ENCODE data around the gene AK4. TPM values are rescaled to one million over a fixed set of nuclear protein-coding genes. Genes with fewer than 3 reads are reported as not detected.
"Not testable (repeated sequence)": the region's sequence is repeated elsewhere in the genome, so short reads cannot be mapped to it uniquely, and the experiment has no call there.

Gene AK4
- total RNA-seq (2014; rRNA removed; shearing (Covaris generic)) (49.1 and 65.4 TPM in 2 replicates), polyA plus RNA-seq (2016; fragmentation: Nextera tagmentation; extraction: Ambion mirVana) (108 and 110 TPM in 2 replicates)

DNA sequence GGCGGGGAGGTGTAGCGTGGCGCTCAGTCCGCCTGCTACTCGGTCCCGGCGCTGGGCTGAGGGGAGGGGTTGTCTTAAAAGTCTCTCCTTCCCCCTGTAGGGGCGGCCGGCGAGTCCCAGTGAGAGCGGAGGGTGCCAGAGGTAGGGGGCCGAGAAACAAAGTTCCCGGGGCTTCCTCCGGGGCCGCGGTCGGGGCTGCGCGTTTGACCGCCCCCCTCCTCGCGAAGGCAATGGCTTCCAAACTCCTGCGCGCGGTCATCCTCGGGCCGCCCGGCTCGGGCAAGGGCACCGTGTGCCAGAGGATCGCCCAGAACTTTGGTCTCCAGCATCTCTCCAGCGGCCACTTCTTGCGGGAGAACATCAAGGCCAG, at the start of gene AK4:
Gene AK4, plus strand, starts transcription at position 26 of the 370 bp plus-strand sequence. Its CDS starts 205 bp downstream, at position 231.
- in situ Hi-C loops (cut with MboI); H3K36me3 ChIP-seq (ENCODE audit: low read depth): not testable (repeated sequence)
- H3K4me2 ChIP-seq (ENCODE audit: unreplicated experiment), result peak within 1 kb of the TSS; percentile 86

DNA sequence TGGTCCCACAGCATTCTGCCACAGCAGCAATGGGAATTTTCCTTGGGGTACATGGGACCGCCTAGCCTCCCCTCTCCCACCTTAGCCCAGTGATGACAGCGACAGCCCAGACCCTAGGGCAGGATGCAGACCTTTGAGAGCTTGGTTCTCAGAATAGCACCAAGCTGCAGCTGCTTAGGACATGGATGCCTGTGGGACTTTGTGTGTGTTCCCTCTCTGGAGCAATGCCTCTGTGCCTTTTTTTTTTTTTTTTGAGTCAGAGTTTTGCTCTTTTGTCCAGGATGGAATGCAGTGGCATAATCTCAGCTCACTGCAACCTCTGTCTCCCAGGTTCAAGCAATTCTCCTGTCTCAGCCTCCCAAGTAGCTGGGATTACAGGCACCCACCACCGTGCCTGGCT, 44.2 kb upstream of the AK4 start:
- no peak overlapping the region for H2AFZ ChIP-seq
- DNase-seq, result no peak
- H3K27ac ChIP-seq, result no peak overlapping the region
- H3F3A ChIP-seq (ENCODE audit: insufficient read depth), result no peaks in the 10 kb centered on the region
- 73 to 78% methylated on average over 3 of the region's 3 CpGs for WGBS, 2 experiments (ENCODE audit: low coverage in 1 of 2, low lambda C conversion rate in 2 of 2, missing lambda C conversion rate in 2 of 2)
- no peaks in the 10 kb centered on the region; the same call in none of the 2 replicates for H3K27me3 ChIP-seq (replicated peaks; ENCODE audit: insufficient read depth)
- no peak overlapping the region for H3K9ac ChIP-seq
- H3K79me2 ChIP-seq (ENCODE audit: insufficient read depth), result no peaks in the 10 kb centered on the region
- no peaks in the 10 kb centered on the region for H3K9me2 ChIP-seq (ENCODE audit: insufficient read depth)
- H3K36me3 ChIP-seq (ENCODE audit: low read depth), result no peaks in the 10 kb centered on the region
- H3K9me3 ChIP-seq (ENCODE audit: low read depth), result no peaks in the 10 kb centered on the region
- no peak overlapping the region for H3K4me3 ChIP-seq
- in situ Hi-C loops (cut with MboI), result no loop called here
- H3K4me1 ChIP-seq (ENCODE audit: insufficient read depth), result no peaks in the 10 kb centered on the region
- no peak overlapping the region for H3K4me2 ChIP-seq (ENCODE audit: unreplicated experiment)
- TF ChIP-seq EZH2 (IDR thresholded peaks at IDR 0.05; ENCODE audit: insufficient read depth, poor library complexity, severe bottlenecking) (no peak), EZH2phosphoT487 (IDR thresholded peaks at IDR 0.05; ENCODE audit: insufficient read depth, low read depth) (no peak)
- no peaks in the 10 kb centered on the region for H4K20me1 ChIP-seq (ENCODE audit: insufficient read depth)

More for the DNA sequence above, at the start of gene AK4:
- H3K9me3 ChIP-seq (ENCODE audit: low read depth); H3K4me1 ChIP-seq (ENCODE audit: insufficient read depth); H3K27me3 ChIP-seq (replicated peaks; ENCODE audit: insufficient read depth); H3F3A ChIP-seq (ENCODE audit: insufficient read depth); H3K9me2 ChIP-seq (ENCODE audit: insufficient read depth); DNase-seq: not testable (repeated sequence)
- peak within 1 kb of the TSS; percentile 23; the same call in 1 of the 2 replicates for H3K27ac ChIP-seq
- H4K20me1 ChIP-seq (ENCODE audit: insufficient read depth), result peaks cover 14% of the 10 kb centered on the region; the same call in 1 of the 2 replicates
- peak within 1 kb of the TSS; percentile 89 for H2AFZ ChIP-seq
- 0 to 2% methylated on average over 1 to 7 of the region's 33 CpGs for WGBS, 2 experiments (ENCODE audit: low coverage in 1 of 2, low lambda C conversion rate in 2 of 2, missing lambda C conversion rate in 2 of 2)
- H3K9ac ChIP-seq, result peak within 1 kb of the TSS; percentile 78
- H3K4me3 ChIP-seq, result peak within 1 kb of the TSS; percentile 82
- H3K79me2 ChIP-seq (ENCODE audit: insufficient read depth), result peaks cover 41% of the 10 kb centered on the region

DNA sequence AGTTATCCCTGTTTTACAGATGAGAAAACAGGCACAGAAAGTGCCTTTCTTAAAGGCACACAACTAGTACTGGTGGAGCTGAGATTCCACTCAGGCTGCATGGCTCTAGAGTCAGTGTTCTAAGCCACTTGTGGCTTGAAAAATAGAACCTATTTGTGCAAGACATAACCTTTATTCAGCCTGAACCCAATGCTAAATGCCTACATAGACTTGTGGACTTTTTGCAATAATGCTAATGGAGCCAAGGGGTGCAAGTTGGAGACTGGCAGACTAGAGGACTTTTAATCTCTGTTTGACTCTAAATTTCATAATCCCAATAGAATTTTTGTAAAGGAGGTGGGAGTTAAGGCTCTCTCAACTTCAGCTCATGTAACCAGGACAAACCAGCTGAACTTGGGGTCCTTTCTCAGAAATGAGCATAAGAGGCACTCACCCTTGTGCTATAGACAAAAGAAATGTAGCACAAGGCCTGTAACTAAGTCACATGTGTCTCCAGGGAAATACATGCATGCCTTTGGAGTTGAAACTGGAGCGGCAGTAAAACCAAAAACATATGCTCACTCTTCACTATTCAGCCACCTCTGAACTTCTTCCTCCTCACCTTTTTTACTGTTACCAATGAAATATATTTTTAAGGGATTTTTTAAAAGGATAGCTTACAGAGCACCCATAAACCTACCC, 43.0 kb upstream of the AK4 start:
- H4K20me1 ChIP-seq (ENCODE audit: insufficient read depth), result no peaks in the 10 kb centered on the region
- no peaks in the 10 kb centered on the region for H3K4me1 ChIP-seq (ENCODE audit: insufficient read depth)
- no peak overlapping the region for H2AFZ ChIP-seq
- H3K4me2 ChIP-seq (ENCODE audit: unreplicated experiment), result no peak overlapping the region
- H3K9me3 ChIP-seq (ENCODE audit: low read depth), result no peaks in the 10 kb centered on the region
- H3K79me2 ChIP-seq (ENCODE audit: insufficient read depth), result no peaks in the 10 kb centered on the region
- 24 to 30% methylated on average over 1 of the region's 1 CpG for WGBS, 2 experiments (ENCODE audit: low coverage in 1 of 2, low lambda C conversion rate in 2 of 2, missing lambda C conversion rate in 2 of 2)
- no peak overlapping the region for H3K4me3 ChIP-seq
- H3K9me2 ChIP-seq (ENCODE audit: insufficient read depth), result no peaks in the 10 kb centered on the region
- no peak overlapping the region for H3K9ac ChIP-seq
- no peaks in the 10 kb centered on the region for H3K36me3 ChIP-seq (ENCODE audit: low read depth)
- no peak overlapping the region for H3K27ac ChIP-seq
- TF ChIP-seq EZH2phosphoT487 (IDR thresholded peaks at IDR 0.05; ENCODE audit: insufficient read depth, low read depth) (no peak), EZH2 (IDR thresholded peaks at IDR 0.05; ENCODE audit: insufficient read depth, poor library complexity, severe bottlenecking) (no peak)
- H3F3A ChIP-seq (ENCODE audit: insufficient read depth), result no peaks in the 10 kb centered on the region
- no peaks in the 10 kb centered on the region; the same call in none of the 2 replicates for H3K27me3 ChIP-seq (replicated peaks; ENCODE audit: insufficient read depth)
- DNase-seq, result peak; percentile 39
- in situ Hi-C loops (cut with MboI), result no loop called here

DNA sequence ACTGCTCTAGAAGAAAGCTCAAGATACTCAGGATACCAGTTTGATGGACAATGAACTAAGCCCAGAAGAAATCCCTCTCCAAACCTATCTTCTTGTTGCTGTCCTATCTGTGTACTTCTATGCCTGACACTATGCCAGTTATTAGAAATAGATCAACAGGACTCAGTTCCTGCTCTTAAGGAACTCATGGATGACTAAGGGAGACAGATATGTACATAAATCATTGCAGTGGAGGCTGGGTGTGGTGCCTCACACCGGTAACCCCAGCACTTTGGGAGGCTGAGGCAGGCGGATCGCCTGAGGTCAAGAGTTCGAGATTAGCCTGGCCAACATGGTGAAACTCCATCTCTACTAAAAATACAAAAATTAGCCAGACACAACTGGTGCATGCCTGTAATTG, 42.4 kb upstream of the AK4 start:
- DNase-seq, result peak; percentile 22
- H3K27ac ChIP-seq, result no peak overlapping the region
- H2AFZ ChIP-seq, result no peak overlapping the region
- no peaks in the 10 kb centered on the region for H3K9me2 ChIP-seq (ENCODE audit: insufficient read depth)
- no peaks in the 10 kb centered on the region for H3K79me2 ChIP-seq (ENCODE audit: insufficient read depth)
- H3F3A ChIP-seq (ENCODE audit: insufficient read depth), result no peaks in the 10 kb centered on the region
- no peak overlapping the region for H3K9ac ChIP-seq
- 14 to 36% methylated on average over 4 of the region's 4 CpGs for WGBS, 2 experiments (ENCODE audit: low coverage in 1 of 2, low lambda C conversion rate in 2 of 2, missing lambda C conversion rate in 2 of 2)
- in situ Hi-C loops (cut with MboI), result no loop called here
- no peaks in the 10 kb centered on the region; the same call in none of the 2 replicates for H3K27me3 ChIP-seq (replicated peaks; ENCODE audit: insufficient read depth)
- no peaks in the 10 kb centered on the region for H3K9me3 ChIP-seq (ENCODE audit: low read depth)
- no peaks in the 10 kb centered on the region for H4K20me1 ChIP-seq (ENCODE audit: insufficient read depth)
- TF ChIP-seq EZH2phosphoT487 (IDR thresholded peaks at IDR 0.05; ENCODE audit: insufficient read depth, low read depth), result no peak
- TF ChIP-seq EZH2 (IDR thresholded peaks at IDR 0.05; ENCODE audit: insufficient read depth, poor library complexity, severe bottlenecking), result no peak
- H3K4me3 ChIP-seq, result no peak overlapping the region
- no peaks in the 10 kb centered on the region for H3K4me1 ChIP-seq (ENCODE audit: insufficient read depth)
- H3K36me3 ChIP-seq (ENCODE audit: low read depth), result no peaks in the 10 kb centered on the region
- no peak overlapping the region for H3K4me2 ChIP-seq (ENCODE audit: unreplicated experiment)

Measured in GM23248 (cell line).